ENCODE data around the gene GPC1.

GPC1 gene

GRCh38 chr2:240461471-240462072 lies 26.1 kb downstream of the GPC1 start:
- DNase-seq, result no peak
- TF ChIP-seq GATA1 (IDR thresholded peaks at IDR 0.05; ENCODE audit: low read depth, low read length) (no peak), POLR2A (IDR thresholded peaks at IDR 0.05; ENCODE audit: low read length) (no peak)

GRCh38 chr2:240462073-240462706 lies 26.7 kb downstream of the GPC1 start:
- TF ChIP-seq GATA1 (IDR thresholded peaks at IDR 0.05; ENCODE audit: low read depth, low read length) (no peak), POLR2A (IDR thresholded peaks at IDR 0.05; ENCODE audit: low read length) (no peak)
- no peak for DNase-seq

GRCh38 chr2:240462707-240463273 lies 27.3 kb downstream of the GPC1 start:
- DNase-seq, result no peak
- TF ChIP-seq POLR2A (IDR thresholded peaks at IDR 0.05; ENCODE audit: low read length), result no peak
- TF ChIP-seq GATA1 (IDR thresholded peaks at IDR 0.05; ENCODE audit: low read depth, low read length), result no peak

- no peak for DNase-seq
- TF ChIP-seq POLR2A (IDR thresholded peaks at IDR 0.05; ENCODE audit: low read length) (no peak), GATA1 (IDR thresholded peaks at IDR 0.05; ENCODE audit: low read depth, low read length) (no peak)
Measured at GRCh38 chr2:240463274-240463865, 27.9 kb downstream of the GPC1 start.

- no peak for DNase-seq
- no peak for TF ChIP-seq POLR2A (IDR thresholded peaks at IDR 0.05; ENCODE audit: low read length)
- no peak for TF ChIP-seq GATA1 (IDR thresholded peaks at IDR 0.05; ENCODE audit: low read depth, low read length)
Measured at GRCh38 chr2:240463866-240464481, 28.5 kb downstream of the GPC1 start.

- DNase-seq, result no peak
- TF ChIP-seq GATA1 (IDR thresholded peaks at IDR 0.05; ENCODE audit: low read depth, low read length), result no peak
- no peak for TF ChIP-seq POLR2A (IDR thresholded peaks at IDR 0.05; ENCODE audit: low read length)
Measured at GRCh38 chr2:240464514-240465241, 29.2 kb downstream of the GPC1 start.

- DNase-seq, result no peak
- TF ChIP-seq GATA1 (IDR thresholded peaks at IDR 0.05; ENCODE audit: low read depth, low read length) (no peak), POLR2A (IDR thresholded peaks at IDR 0.05; ENCODE audit: low read length) (no peak)
Measured at GRCh38 chr2:240465268-240465764, 29.9 kb downstream of the GPC1 start.

GRCh38 chr2:240465765-240466578 lies 30.5 kb downstream of the GPC1 start:
- no peak for DNase-seq
- TF ChIP-seq GATA1 (IDR thresholded peaks at IDR 0.05; ENCODE audit: low read depth, low read length) (no peak), POLR2A (IDR thresholded peaks at IDR 0.05; ENCODE audit: low read length) (no peak)

GRCh38 chr2:240466579-240467148 lies 31.2 kb downstream of the GPC1 start:
- no peak for DNase-seq
- TF ChIP-seq GATA1 (IDR thresholded peaks at IDR 0.05; ENCODE audit: low read depth, low read length), result no peak

GRCh38 chr2:240467149-240467642 lies 31.7 kb downstream of the GPC1 start:
- no peak for TF ChIP-seq POLR2A (IDR thresholded peaks at IDR 0.05; ENCODE audit: low read length)
- TF ChIP-seq GATA1 (IDR thresholded peaks at IDR 0.05; ENCODE audit: low read depth, low read length), result no peak
- no peak for DNase-seq

- TF ChIP-seq POLR2A (IDR thresholded peaks at IDR 0.05; ENCODE audit: low read length) (no peak), GATA1 (IDR thresholded peaks at IDR 0.05; ENCODE audit: low read depth, low read length) (no peak)
Measured at GRCh38 chr2:240467659-240468302, 32.3 kb downstream of the GPC1 start.

More at GRCh38 chr2:240467659-240468302, 32.3 kb downstream of the GPC1 start:
- no peak for DNase-seq

All from erythroblast (primary cell).